ENCODE results near the gene MINDY4.

The MINDY4 gene

DNA sequence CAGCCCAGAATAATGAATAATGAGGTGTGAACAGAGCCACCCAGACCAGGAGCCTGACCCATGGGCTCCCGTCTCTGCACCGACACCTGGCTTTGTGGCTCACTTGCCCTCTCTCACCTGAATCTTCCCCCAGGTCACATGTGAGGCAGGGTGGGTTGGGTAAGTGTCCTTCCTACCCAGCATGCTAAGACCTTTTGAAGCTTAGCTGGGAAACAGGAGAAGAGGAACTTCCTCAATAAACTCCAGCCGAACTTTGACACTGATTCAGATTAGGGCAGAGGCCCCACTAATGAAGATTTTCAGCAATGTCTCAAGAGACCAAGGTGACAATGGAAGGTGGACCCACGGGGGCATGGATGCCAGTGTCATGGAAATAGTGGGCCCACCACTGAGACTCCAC, 93.9 kb downstream of the MINDY4 start:
- H3K4me1 ChIP-seq (ENCODE audit: control insufficient read depth, low read depth, low read length): no peaks in the 10 kb centered on the region
- H3K4me3 ChIP-seq (ENCODE audit: low read length): no peak overlapping the region
- H3K27me3 ChIP-seq (ENCODE audit: control insufficient read depth, insufficient read depth, low read length): no peaks in the 10 kb centered on the region
- no peaks in the 10 kb centered on the region for H3K9me3 ChIP-seq (ENCODE audit: control insufficient read depth, low read depth, low read length)
- no peak overlapping the region for H3K27ac ChIP-seq (ENCODE audit: low read length)
- H3K36me3 ChIP-seq (ENCODE audit: control insufficient read depth, low read depth, low read length): no peaks in the 10 kb centered on the region
- H3K9ac ChIP-seq (ENCODE audit: low read length): no peak overlapping the region

DNA sequence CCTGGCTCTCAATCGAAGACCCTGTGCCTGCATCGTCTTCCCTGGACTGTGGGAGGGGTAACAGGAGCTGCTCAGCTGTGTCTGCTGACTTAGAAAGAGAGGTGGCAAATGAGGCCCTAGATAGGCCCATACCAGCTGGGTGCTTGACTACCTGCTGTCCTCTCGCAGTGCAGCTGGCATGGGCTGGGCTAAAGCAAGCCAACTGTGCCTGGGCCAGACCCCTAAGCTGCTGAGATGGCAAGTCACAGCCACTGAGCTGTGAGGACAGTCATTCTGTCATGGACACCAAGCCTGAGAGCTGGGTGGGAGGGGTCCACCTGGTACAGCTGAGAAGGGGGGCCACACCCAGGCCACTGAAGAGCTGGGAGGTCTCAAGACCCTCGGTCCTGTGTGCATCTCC, 94.6 kb downstream of the MINDY4 start:
- Histone ChIP-seq H3K9me3 (ENCODE audit: control insufficient read depth, low read depth, low read length) (no peaks in the 10 kb centered on the region), H3K9ac (ENCODE audit: low read length) (no peak overlapping the region), H3K36me3 (ENCODE audit: control insufficient read depth, low read depth, low read length) (no peaks in the 10 kb centered on the region), H3K4me1 (ENCODE audit: control insufficient read depth, low read depth, low read length) (no peaks in the 10 kb centered on the region), H3K27ac (ENCODE audit: low read length) (no peak overlapping the region), H3K27me3 (ENCODE audit: control insufficient read depth, insufficient read depth, low read length) (no peaks in the 10 kb centered on the region), H3K4me3 (ENCODE audit: low read length) (no peak overlapping the region)

DNA sequence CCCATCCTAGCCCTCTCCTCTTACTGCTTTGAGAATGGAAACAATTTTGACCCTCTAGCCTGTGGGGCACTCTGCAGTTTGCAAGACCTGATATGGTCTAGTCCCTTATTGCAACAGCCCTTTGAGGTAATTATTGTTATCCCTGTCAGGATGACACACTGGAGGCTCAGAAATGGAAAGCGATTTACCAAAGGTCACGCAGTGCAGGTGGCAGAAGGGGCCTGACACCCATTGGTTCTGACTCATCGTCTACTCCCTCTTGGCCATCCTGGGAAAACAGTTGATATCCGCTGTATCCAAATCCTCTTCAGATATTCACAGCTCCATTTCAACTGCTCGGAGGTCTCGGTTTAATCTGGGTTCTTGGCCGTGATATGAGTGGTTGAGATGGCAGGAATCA, 95.7 kb downstream of the MINDY4 start:
- Histone ChIP-seq H3K4me1 (ENCODE audit: control insufficient read depth, low read depth, low read length) (no peaks in the 10 kb centered on the region), H3K27ac (ENCODE audit: low read length) (no peak overlapping the region), H3K27me3 (ENCODE audit: control insufficient read depth, insufficient read depth, low read length) (no peaks in the 10 kb centered on the region), H3K9me3 (ENCODE audit: control insufficient read depth, low read depth, low read length) (no peaks in the 10 kb centered on the region), H3K9ac (ENCODE audit: low read length) (no peak overlapping the region), H3K4me3 (ENCODE audit: low read length) (no peak overlapping the region), H3K36me3 (ENCODE audit: control insufficient read depth, low read depth, low read length) (no peaks in the 10 kb centered on the region)

DNA sequence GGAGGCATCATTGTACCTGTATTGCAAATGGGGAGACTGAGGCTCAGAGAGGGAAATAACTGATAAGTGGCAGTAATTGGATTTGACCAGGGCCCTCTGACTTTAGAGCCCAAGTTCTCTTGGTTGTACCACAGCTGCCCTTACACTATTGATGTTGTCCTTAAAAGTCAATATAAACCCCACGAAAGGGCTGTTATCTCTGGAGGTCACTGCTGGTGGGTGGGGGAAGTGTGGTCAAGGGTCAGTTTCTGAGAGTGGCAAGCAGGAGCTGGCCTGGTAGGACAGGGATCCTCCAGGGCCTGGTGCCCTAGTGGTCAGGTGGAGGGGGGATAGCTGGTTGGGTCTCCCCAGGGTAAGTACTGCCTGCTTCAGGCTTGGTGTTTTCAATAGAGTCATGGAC, 96.3 kb downstream of the MINDY4 start:
- no peaks in the 10 kb centered on the region for H3K36me3 ChIP-seq (ENCODE audit: control insufficient read depth, low read depth, low read length)
- no peaks in the 10 kb centered on the region for H3K4me1 ChIP-seq (ENCODE audit: control insufficient read depth, low read depth, low read length)
- H3K27ac ChIP-seq (ENCODE audit: low read length): no peak overlapping the region
- no peak overlapping the region for H3K9ac ChIP-seq (ENCODE audit: low read length)
- H3K4me3 ChIP-seq (ENCODE audit: low read length): no peak overlapping the region
- H3K9me3 ChIP-seq (ENCODE audit: control insufficient read depth, low read depth, low read length): no peaks in the 10 kb centered on the region
- no peaks in the 10 kb centered on the region for H3K27me3 ChIP-seq (ENCODE audit: control insufficient read depth, insufficient read depth, low read length)

DNA sequence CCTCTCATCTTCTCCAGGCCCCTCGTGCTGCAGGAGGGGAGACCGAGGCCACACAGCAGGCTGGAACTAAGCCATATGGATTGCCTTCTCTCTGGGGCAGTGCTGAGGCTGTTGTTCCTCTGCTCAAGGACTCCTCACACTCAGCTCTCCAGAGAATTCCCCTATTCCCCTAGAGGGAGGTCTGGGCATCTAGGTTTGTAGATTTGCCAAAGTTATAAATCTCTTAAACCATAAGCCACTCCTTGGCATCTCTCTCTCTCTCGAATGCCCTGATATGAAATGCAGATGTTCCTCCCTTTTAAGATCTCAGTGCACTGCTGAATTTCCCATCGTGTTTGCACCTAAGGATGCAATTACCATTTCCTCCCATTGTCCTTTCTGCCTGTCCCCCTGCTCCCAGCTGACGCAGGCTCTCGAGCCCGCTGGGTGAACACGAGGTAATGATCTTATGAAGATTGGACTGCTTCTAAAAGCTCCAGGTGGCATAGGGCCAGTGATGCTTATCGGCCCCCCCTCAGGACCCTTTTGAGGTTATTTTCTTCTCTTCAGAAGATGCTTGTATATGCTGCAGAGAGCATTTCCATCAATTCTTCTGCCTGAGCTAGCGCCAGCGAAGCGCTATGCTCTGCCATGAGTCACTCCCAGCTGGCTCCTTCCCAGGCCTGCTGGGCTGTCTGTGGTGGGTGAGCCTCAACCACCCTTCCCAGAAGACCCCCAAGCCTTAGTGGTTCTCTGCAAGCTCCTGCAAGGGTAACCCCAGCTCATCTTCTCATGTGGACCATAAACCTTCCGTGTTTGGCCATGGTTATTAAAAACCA, 98.8 kb downstream of the MINDY4 start:
- no peaks in the 10 kb centered on the region for H3K9me3 ChIP-seq (ENCODE audit: control insufficient read depth, low read depth, low read length)
- H3K4me3 ChIP-seq (ENCODE audit: low read length): no peak overlapping the region
- H3K9ac ChIP-seq (ENCODE audit: low read length): no peak overlapping the region
- no peak overlapping the region for H3K27ac ChIP-seq (ENCODE audit: low read length)
- no peaks in the 10 kb centered on the region for H3K27me3 ChIP-seq (ENCODE audit: control insufficient read depth, insufficient read depth, low read length)
- no peaks in the 10 kb centered on the region for H3K4me1 ChIP-seq (ENCODE audit: control insufficient read depth, low read depth, low read length)
- H3K36me3 ChIP-seq (ENCODE audit: control insufficient read depth, low read depth, low read length): no peaks in the 10 kb centered on the region

DNA sequence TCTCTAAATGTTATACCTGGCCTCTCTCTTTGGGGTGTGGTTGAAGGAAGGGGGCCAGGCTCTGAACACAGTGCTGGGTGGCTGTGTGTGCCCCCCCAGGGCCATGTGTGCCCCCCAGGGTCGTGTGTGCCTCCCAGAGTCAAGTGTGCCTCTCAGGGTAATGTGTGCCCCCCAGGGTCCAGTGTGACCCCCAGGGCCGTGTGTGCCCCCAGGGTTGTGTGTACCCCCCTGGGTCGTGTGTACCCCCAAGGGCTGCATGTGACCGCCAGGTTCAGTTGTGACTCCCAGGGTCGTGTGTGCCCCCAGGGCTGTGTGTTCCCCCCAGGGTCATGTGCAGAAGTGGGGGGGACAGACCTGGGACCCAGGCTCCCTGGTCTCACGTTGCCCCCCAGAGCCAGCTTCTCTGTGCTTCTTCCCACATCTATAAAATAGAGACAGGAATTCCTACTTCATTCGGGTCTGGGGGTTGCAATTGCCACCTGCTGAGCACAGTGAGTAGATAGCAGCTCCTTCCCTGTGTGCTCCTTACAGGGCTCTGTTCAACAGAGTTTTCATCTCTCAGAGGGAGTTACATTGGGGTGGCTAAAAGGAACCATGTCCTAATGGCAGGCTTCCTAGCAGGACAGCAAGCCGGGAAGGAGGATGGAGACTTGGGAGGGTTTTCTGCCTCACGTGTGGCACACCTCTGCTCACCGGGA, 99.8 kb downstream of the MINDY4 start:
- no peaks in the 10 kb centered on the region for H3K9me3 ChIP-seq (ENCODE audit: control insufficient read depth, low read depth, low read length)
- H3K27ac ChIP-seq (ENCODE audit: low read length): no peak overlapping the region
- no peaks in the 10 kb centered on the region for H3K27me3 ChIP-seq (ENCODE audit: control insufficient read depth, insufficient read depth, low read length)
- no peaks in the 10 kb centered on the region for H3K36me3 ChIP-seq (ENCODE audit: control insufficient read depth, low read depth, low read length)
- H3K4me1 ChIP-seq (ENCODE audit: control insufficient read depth, low read depth, low read length): no peaks in the 10 kb centered on the region
- H3K9ac ChIP-seq (ENCODE audit: low read length): no peak overlapping the region
- no peak overlapping the region for H3K4me3 ChIP-seq (ENCODE audit: low read length)

DNA sequence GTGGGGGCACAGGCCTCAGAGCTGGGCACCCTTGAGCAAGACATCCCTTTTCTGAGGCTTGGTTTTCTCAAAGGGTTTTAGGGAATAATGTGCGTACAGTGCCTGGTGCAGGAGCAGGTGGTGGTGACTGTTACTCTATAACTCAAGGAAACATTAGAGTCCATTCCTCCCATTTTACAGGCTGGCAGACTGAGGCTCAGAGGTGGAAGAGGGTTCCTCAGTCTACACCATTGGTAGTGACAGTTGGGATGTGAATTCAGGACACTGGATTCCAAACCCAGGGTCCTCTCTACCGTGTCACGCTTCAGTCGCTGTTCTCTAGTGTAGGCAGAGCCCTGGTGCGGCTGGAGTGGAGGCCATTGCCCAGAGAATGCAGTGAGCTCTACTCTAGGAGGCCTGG, 100.4 kb downstream of the MINDY4 start:
- Histone ChIP-seq H3K9me3 (ENCODE audit: control insufficient read depth, low read depth, low read length) (no peaks in the 10 kb centered on the region), H3K4me3 (ENCODE audit: low read length) (no peak overlapping the region), H3K9ac (ENCODE audit: low read length) (no peak overlapping the region), H3K27ac (ENCODE audit: low read length) (no peak overlapping the region), H3K36me3 (ENCODE audit: control insufficient read depth, low read depth, low read length) (no peaks in the 10 kb centered on the region), H3K4me1 (ENCODE audit: control insufficient read depth, low read depth, low read length) (peaks cover 2% of the 10 kb centered on the region), H3K27me3 (ENCODE audit: control insufficient read depth, insufficient read depth, low read length) (no peaks in the 10 kb centered on the region)

DNA sequence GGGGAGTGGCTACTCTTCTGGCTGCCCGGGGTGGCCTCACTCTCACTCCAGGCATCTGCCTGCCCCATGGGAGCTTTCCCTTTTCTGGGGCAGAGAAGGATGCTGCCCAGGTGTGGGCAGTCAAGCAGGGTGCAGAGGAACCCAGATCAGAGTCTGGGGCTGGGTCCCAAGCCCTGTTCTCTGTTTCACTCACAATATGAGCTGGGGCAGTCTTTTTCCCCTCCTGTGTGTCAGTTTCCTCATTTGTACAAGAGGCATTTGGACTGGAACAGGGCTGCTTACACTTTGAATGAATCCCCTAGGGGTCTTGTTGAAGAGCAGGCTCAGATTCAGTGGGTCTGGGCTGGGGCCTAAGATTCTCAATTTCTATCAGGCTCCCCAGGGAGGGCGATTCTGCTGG, 102.0 kb downstream of the MINDY4 start:
- Histone ChIP-seq H3K4me3 (ENCODE audit: low read length) (no peak overlapping the region), H3K27ac (ENCODE audit: low read length) (no peak overlapping the region), H3K36me3 (ENCODE audit: control insufficient read depth, low read depth, low read length) (no peaks in the 10 kb centered on the region), H3K9ac (ENCODE audit: low read length) (no peak overlapping the region), H3K4me1 (ENCODE audit: control insufficient read depth, low read depth, low read length) (peaks cover 8% of the 10 kb centered on the region), H3K27me3 (ENCODE audit: control insufficient read depth, insufficient read depth, low read length) (no peaks in the 10 kb centered on the region), H3K9me3 (ENCODE audit: control insufficient read depth, low read depth, low read length) (no peaks in the 10 kb centered on the region)

DNA sequence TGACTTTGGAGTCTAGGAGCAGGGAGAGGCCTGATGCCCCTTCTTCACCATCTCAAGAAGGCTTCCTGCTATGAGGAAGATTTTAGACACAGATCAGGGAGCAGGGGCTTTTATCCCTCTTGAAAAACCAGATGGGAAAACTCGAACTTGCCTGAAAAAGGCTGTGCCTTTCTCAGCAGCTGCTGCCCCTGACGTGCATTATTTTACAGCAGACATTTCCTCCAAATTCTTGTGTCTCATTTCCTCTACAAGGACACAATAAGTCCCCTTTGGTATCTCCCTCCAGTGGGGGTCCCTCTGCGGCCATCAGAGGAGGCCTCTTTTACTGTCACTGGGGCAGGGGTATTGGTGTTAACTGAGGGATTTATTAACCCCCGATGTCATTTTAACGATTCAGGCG, 102.4 kb downstream of the MINDY4 start:
- Histone ChIP-seq H3K27ac (ENCODE audit: low read length) (no peak overlapping the region), H3K9ac (ENCODE audit: low read length) (no peak overlapping the region), H3K9me3 (ENCODE audit: control insufficient read depth, low read depth, low read length) (no peaks in the 10 kb centered on the region), H3K4me1 (ENCODE audit: control insufficient read depth, low read depth, low read length) (peaks cover 8% of the 10 kb centered on the region), H3K36me3 (ENCODE audit: control insufficient read depth, low read depth, low read length) (no peaks in the 10 kb centered on the region), H3K4me3 (ENCODE audit: low read length) (no peak overlapping the region), H3K27me3 (ENCODE audit: control insufficient read depth, insufficient read depth, low read length) (no peaks in the 10 kb centered on the region)

DNA sequence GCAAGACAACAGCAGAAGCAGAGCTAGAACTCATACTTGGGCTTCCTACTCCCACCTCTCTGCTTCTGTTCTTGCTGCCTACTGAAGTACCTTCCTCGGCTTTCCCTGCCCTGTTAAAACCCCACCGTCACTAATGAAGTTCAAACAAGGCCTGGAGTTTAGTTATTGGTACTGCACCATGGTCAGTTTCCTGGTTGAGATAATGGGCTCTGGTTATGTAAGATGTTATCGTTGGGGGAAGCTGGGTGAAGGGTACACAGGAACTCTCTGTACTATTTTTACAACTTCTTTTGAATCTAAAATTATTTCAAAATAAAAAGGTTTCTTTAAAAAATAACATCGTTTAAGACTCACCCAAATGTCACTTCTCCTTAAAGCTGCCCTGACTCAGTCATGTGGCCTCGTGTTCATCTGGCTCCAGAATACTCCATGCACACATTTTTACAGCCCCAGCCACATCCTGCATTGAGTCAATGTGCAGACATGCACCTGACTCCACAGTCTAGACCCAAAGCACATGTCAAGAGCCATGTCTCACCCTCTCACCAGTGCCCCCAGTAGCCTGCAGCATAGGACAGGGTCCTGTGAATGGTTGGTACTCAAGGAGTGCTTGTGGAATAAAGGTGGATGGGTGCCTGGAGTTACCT, 103.6 kb downstream of the MINDY4 start:
- H3K36me3 ChIP-seq (ENCODE audit: control insufficient read depth, low read depth, low read length): no peaks in the 10 kb centered on the region
- no peak overlapping the region for H3K27ac ChIP-seq (ENCODE audit: low read length)
- peaks cover 17% of the 10 kb centered on the region for H3K4me1 ChIP-seq (ENCODE audit: control insufficient read depth, low read depth, low read length)
- no peaks in the 10 kb centered on the region for H3K27me3 ChIP-seq (ENCODE audit: control insufficient read depth, insufficient read depth, low read length)
- no peak overlapping the region for H3K4me3 ChIP-seq (ENCODE audit: low read length)
- no peaks in the 10 kb centered on the region for H3K9me3 ChIP-seq (ENCODE audit: control insufficient read depth, low read depth, low read length)
- no peak overlapping the region for H3K9ac ChIP-seq (ENCODE audit: low read length)

DNA sequence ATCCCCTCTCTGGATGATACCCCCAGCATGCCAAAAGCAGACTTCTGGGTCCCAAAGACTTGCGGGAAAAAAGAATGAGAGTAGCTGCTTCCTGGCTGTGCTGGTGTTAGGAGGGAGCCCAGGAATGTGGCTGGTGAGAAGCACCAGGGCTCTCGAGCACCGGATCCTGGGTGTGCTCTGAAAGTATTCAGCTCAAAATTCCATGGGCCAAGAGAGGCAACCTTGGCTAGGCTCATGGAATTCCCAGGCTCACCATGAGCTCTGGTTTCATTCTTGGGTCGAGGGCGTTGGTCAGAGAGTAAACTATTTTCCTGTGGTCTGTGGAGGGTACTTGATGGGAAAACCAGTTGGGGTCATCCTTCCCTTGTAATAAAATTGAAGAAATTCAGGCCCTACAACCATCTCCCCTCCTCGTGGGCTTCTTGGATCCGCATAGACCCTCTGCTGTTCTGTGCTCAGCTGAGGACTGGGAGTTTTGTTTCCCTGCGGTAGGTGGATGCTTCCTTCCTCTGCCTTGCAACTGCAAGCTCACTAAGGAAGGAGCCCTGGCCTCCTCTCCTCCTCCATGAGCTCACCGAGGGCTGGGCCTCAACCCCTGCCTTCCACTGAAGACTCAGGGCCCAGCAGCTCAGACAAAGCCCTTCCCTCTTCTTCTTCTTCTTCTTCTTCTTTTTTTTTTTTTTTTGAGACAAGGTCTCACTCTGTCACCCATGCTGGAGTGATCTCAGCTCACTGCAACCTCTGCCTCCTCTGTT, 106.0 kb downstream of the MINDY4 start:
- Histone ChIP-seq H3K27me3 (ENCODE audit: control insufficient read depth, insufficient read depth, low read length) (no peaks in the 10 kb centered on the region), H3K9me3 (ENCODE audit: control insufficient read depth, low read depth, low read length) (no peaks in the 10 kb centered on the region), H3K27ac (ENCODE audit: low read length) (no peak overlapping the region), H3K36me3 (ENCODE audit: control insufficient read depth, low read depth, low read length) (no peaks in the 10 kb centered on the region), H3K4me1 (ENCODE audit: control insufficient read depth, low read depth, low read length) (peaks cover 33% of the 10 kb centered on the region), H3K9ac (ENCODE audit: low read length) (no peak overlapping the region), H3K4me3 (ENCODE audit: low read length) (no peak overlapping the region)

Measured in iPS-18a (cell line).